GM12892 (cell line): ENCODE measurements around the gene NCOA5.

Source experiments
- POLR2A ChIP-seq: IDR thresholded peaks from 2 replicates; pipeline ENCODE4 v1.6.1; 2011; ENCODE audit warnings: low read depth, low read length, control low read depth
- POLR2AphosphoS5 ChIP-seq: IDR thresholded peaks from 2 replicates; pipeline ENCODE4 v1.6.1; 2011; ENCODE audit warnings: low read depth, low read length, control low read depth
- TAF1 ChIP-seq: IDR thresholded peaks from 2 replicates; pipeline ENCODE4 v1.6.1; 2011; ENCODE audit warnings: low read depth, mild to moderate bottlenecking, control low read depth, low read length, borderline replicate concordance

DNA sequence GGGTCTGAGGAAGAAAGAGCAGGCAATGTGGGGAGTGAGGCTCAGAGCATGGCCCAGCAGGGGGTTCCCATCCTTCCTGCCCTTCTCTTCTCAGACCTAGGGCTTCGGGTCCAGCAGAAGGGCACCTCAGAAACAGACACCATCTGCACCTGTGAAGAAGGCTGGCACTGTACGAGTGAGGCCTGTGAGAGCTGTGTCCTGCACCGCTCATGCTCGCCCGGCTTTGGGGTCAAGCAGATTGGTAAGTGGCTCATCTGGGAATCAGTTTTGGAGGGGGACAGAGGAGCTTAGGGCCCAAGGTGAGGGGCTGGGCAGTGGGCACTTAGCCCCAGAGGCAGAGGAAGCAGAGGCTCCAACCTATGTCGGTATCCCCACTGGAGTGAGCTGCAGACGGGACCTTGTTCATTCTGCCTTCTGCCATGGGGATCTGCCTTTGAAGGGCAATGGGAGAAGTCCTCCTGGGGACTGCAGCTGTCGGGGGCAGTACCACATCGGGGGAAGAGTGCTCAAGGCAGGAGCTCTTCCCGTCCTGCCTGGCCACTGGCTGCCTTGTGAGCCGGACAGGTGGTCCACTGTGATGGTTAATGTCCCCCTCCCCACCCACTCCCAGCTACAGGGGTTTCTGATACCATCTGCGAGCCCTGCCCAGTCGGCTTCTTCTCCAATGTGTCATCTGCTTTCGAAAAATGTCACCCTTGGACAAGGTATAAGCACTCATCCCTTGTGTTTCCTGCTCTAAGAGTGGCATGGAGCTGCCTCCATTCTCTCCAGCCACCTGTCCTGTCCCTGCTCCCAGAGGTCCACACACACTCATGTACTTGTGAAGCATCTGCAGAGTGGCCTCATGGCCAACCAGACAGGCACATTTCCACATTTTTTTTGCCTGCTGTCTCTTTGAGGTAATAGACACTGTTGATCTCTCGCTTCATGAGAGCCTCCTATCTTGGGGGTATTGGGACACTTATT is 33.0 kb upstream of the NCOA5 start:
- TF ChIP-seq POLR2A: peak; percentile 35; the same call in 1 of the 2 replicates
- TF ChIP-seq TAF1: no peak
- TF ChIP-seq POLR2AphosphoS5: peak; percentile 57; the same call in 1 of the 2 replicates
